Glomerular endothelial cell (primary cell): ENCODE measurements around the gene RABGEF1. TPM values are rescaled to one million over a fixed set of nuclear protein-coding genes. Genes with fewer than 3 reads are reported as not detected.
"Not testable (repeated sequence)": the region's sequence is repeated elsewhere in the genome, so short reads cannot be mapped to it uniquely, and the experiment has no call there.

Source experiments
- DNase-seq: peaks from one replicate; pipeline ENCODE4 v3.0.0-alpha.2; 2011; ENCODE audit warnings: low read depth, low spot score; ENCODE audit errors: extremely low read depth
- total RNA-seq: library from RNA; depleted of rRNA; stranded (reverse); fragments of >200 nt; gene quantifications from 2 replicates; pipeline ENCODE4 v1.2.3, GENCODE V29; 2015

RABGEF1 gene
- total RNA-seq, 1 donor from 2014 or later: 12.3 TPM

- DNase-seq: not testable (repeated sequence)
These were observed 23.3 kb downstream of the RABGEF1 start for GRCh38 chr7:66763633-66764355.

- not testable (repeated sequence) for DNase-seq
These were observed 24.4 kb downstream of the RABGEF1 start for GRCh38 chr7:66764905-66765304.

- not testable (repeated sequence) for DNase-seq
These were observed 24.9 kb downstream of the RABGEF1 start for GRCh38 chr7:66765322-66766025.

- DNase-seq: no peak
These were observed 25.5 kb downstream of the RABGEF1 start for GRCh38 chr7:66766041-66766440.

- not testable (repeated sequence) for DNase-seq
These were observed 27.0 kb downstream of the RABGEF1 start for GRCh38 chr7:66767486-66767885.

GRCh38 chr7:66768865-66769832 is 28.6 kb downstream of the RABGEF1 start:
- no peak for DNase-seq

GRCh38 chr7:66769833-66770512 is 29.4 kb downstream of the RABGEF1 start:
- no peak for DNase-seq

GRCh38 chr7:66771795-66772194 is 31.3 kb downstream of the RABGEF1 start:
- no peak for DNase-seq

GRCh38 chr7:66773744-66774143 is 33.2 kb downstream of the RABGEF1 start:
- not testable (repeated sequence) for DNase-seq

- not testable (repeated sequence) for DNase-seq
These were observed 35.9 kb downstream of the RABGEF1 start for GRCh38 chr7:66776383-66776782.

GRCh38 chr7:66776800-66777442 is 36.4 kb downstream of the RABGEF1 start:
- no peak for DNase-seq

- no peak for DNase-seq
These were observed 37.7 kb downstream of the RABGEF1 start for GRCh38 chr7:66778201-66778600.

GRCh38 chr7:66779669-66780409 is 39.3 kb downstream of the RABGEF1 start:
- DNase-seq: peak; percentile 25

GRCh38 chr7:66781408-66782090 is 41.0 kb downstream of the RABGEF1 start:
- DNase-seq: no peak

- DNase-seq: not testable (repeated sequence)
These were observed 42.3 kb downstream of the RABGEF1 start for GRCh38 chr7:66782875-66783274.

GRCh38 chr7:66783887-66784595 is 43.5 kb downstream of the RABGEF1 start:
- DNase-seq: not testable (repeated sequence)

GRCh38 chr7:66790196-66790595 is 49.7 kb downstream of the RABGEF1 start:
- DNase-seq: no peak

- no peak for DNase-seq
These were observed 50.2 kb downstream of the RABGEF1 start for GRCh38 chr7:66790725-66791124.
